ENCODE measurements around the gene CDK8.

DNA sequence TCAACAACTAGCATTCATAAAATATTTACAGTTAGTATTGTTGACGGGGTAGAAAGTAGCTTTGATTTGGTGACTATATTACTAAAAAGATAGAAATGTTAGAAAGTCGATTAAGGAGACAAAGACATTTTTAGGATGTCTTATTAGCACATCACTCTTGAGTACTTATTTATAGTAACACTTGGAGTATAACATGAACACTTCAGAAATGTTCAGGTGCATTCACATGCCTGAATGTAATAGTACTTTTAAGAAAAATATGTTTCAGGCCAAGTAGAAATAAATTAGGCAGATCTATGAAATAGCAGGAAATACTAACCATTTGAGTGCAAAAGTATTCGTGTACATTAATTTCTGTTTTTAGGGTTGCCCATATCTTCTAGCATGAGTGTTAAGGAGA, 70.4 kb downstream of the CDK8 start:
- TF ChIP-seq, protein P1, sequence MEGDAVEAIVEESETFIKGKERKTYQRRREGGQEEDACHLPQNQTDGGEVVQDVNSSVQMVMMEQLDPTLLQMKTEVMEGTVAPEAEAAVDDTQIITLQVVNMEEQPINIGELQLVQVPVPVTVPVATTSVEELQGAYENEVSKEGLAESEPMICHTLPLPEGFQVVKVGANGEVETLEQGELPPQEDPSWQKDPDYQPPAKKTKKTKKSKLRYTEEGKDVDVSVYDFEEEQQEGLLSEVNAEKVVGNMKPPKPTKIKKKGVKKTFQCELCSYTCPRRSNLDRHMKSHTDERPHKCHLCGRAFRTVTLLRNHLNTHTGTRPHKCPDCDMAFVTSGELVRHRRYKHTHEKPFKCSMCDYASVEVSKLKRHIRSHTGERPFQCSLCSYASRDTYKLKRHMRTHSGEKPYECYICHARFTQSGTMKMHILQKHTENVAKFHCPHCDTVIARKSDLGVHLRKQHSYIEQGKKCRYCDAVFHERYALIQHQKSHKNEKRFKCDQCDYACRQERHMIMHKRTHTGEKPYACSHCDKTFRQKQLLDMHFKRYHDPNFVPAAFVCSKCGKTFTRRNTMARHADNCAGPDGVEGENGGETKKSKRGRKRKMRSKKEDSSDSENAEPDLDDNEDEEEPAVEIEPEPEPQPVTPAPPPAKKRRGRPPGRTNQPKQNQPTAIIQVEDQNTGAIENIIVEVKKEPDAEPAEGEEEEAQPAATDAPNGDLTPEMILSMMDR (conservative IDR thresholded peaks at IDR 0.05; ENCODE audit: low read length): no peak
- no peak for TF ChIP-seq EZH2phosphoT487 (IDR thresholded peaks at IDR 0.05; ENCODE audit: borderline replicate concordance, low read depth, low read length)
